HepG2 (cell line): Measurements from ENCODE around the gene USP15. TPM values are rescaled to one million over a fixed set of nuclear protein-coding genes. Genes with fewer than 3 reads are reported as not detected.

Source experiments
- ATAC-seq: fragments of 200-7000 bp; cut with Tn5 transposase; 3 replicates; pipeline ENCODE4 v1.9.1; 2020; ENCODE audit warnings: mild to moderate bottlenecking, moderate library complexity
- BruUV-seq: library from RNA; stranded (reverse); fragments of 400-500 nt; replicated peaks from 2 replicates; lab custom pipeline; 2021; lab: Mats Ljungman, UMichigan
- CTCF ChIA-PET: fragments of 300-600 bp; formaldehyde crosslinking; extraction: SDS; loops from one replicate; lab custom pipeline; 2021; ENCODE audit warnings: low total read pairs, inconsistent platforms, low intra/inter-chr PET ratio; lab: Yijun Ruan, JAX
- POLR2A ChIA-PET: fragments of 350-600 bp; sonication (Branson Sonifier 250); formaldehyde crosslinking; loops from one replicate; lab custom pipeline; 2020; ENCODE audit warnings: antibody characterized with exemption, inconsistent platforms; lab: Yijun Ruan, JAX
- DNase-seq: peaks from one replicate; pipeline ENCODE4 v3.0.0-alpha.2; 2015; ENCODE audit warnings: low spot score
- FAIRE-seq: peaks from 3 replicates; lab custom pipeline; 2011; peaks lifted over from hg19 to GRCh38; lab: Jason Lieb, UNC
- H2AFZ ChIP-seq: one replicate; pipeline ENCODE4 v1.6.1; 2011; ENCODE audit warnings: low read length, inconsistent platforms
- H3K27ac ChIP-seq: fragments of 300-600 bp; 3 replicates; pipeline ENCODE4 v1.8.0; 2011; ENCODE audit warnings: mixed run types, mild to moderate bottlenecking, mixed read lengths, low read length, inconsistent platforms; ENCODE audit not compliant: insufficient read depth; ENCODE audit errors: extremely low read length
- H3K27me3 ChIP-seq, 2 experiments: fragments of 200-600 bp in 1 of 2; 2 replicates in 1 of 2; 3 replicates in 1 of 2; pipeline versions ENCODE4 v1.6.0 to v1.8.0; 2011; ENCODE audit warnings: low read length in 2 of 2, mild to moderate bottlenecking in 2 of 2, moderate library complexity in 2 of 2, inconsistent platforms in 1 of 2; ENCODE audit not compliant: insufficient read depth in 2 of 2, control insufficient read depth in 1 of 2
- H3K36me3 ChIP-seq, 2 experiments: fragments of 200-600 bp in 1 of 2; replicated peaks in 1 of 2; 2 replicates in 1 of 2; 3 replicates in 1 of 2; pipeline versions ENCODE4 v1.5.1 to v1.8.0; 2011; ENCODE audit warnings: low read length in 2 of 2, inconsistent platforms in 1 of 2; ENCODE audit not compliant: insufficient read depth in 2 of 2, control insufficient read depth in 1 of 2
- H3K4me1 ChIP-seq: 2 replicates; pipeline ENCODE4 v1.5.1; 2012; ENCODE audit warnings: low read length, inconsistent platforms; ENCODE audit not compliant: insufficient read depth
- H3K4me2 ChIP-seq: 2 replicates; pipeline ENCODE4 v1.6.0; 2011; ENCODE audit warnings: low read depth, low read length, inconsistent platforms
- H3K4me3 ChIP-seq, 3 experiments: fragments of 200-600 bp in 1 of 3; sonication (generic), shearing (Covaris generic) in 1 of 3; replicated peaks in 1 of 3; 2 replicates each; pipeline ENCODE4 v1.5.1; 2011 to 2016; ENCODE audit warnings: low read length in 3 of 3, inconsistent platforms in 2 of 3, low read depth in 2 of 3, mild to moderate bottlenecking in 2 of 3, control low read depth in 1 of 3, mixed read lengths in 1 of 3; ENCODE audit not compliant: insufficient read depth in 1 of 3
- H3K79me2 ChIP-seq: one replicate; pipeline ENCODE4 v1.6.1; 2011; ENCODE audit warnings: low read length, inconsistent platforms; ENCODE audit not compliant: insufficient read depth
- H3K9ac ChIP-seq: 2 replicates; pipeline ENCODE4 v1.6.0; 2011; ENCODE audit warnings: mild to moderate bottlenecking, low read depth, low read length, inconsistent platforms; ENCODE audit not compliant: insufficient read depth
- H3K9me3 ChIP-seq: 2 replicates; pipeline ENCODE4 v1.5.1; 2012; ENCODE audit warnings: mild to moderate bottlenecking, low read length
- H4K20me1 ChIP-seq: 2 replicates; pipeline ENCODE4 v1.6.0; 2011; ENCODE audit warnings: inconsistent platforms, mild to moderate bottlenecking, low read length, moderate library complexity; ENCODE audit not compliant: insufficient read depth
- FOXO1 ChIP-seq: sonication (generic); formaldehyde crosslinking; IDR thresholded peaks from 2 replicates; pipeline ENCODE4 v1.4.0; 2020; ENCODE audit warnings: missing genetic modification reagents
- NPAS2 ChIP-seq: sonication (generic); formaldehyde crosslinking; IDR thresholded peaks from 2 replicates; pipeline ENCODE4 v1.8.0; 2022; ENCODE audit warnings: mild to moderate bottlenecking, missing genetic modification reagents, borderline replicate concordance
- PAWR ChIP-seq: sonication (generic); formaldehyde crosslinking; IDR thresholded peaks from 2 replicates; pipeline ENCODE4 v1.4.0; 2020; ENCODE audit warnings: missing genetic modification reagents, mild to moderate bottlenecking, borderline replicate concordance
- POLR2G ChIP-seq: fragments of 200-400 bp; formaldehyde crosslinking; IDR thresholded peaks from 2 replicates; pipeline ENCODE4 v1.6.1; 2018; ENCODE audit warnings: mild to moderate bottlenecking, low read depth, low read length, moderate library complexity
- PPARG ChIP-seq: conservative IDR thresholded peaks from 2 replicates; pipeline ENCODE4 v1.6.1; 2016; ENCODE audit warnings: missing biosample characterization, missing genetic modification reagents
- SYNCRIP ChIP-seq: fragments of 200-400 bp; formaldehyde crosslinking; IDR thresholded peaks from 2 replicates; pipeline ENCODE4 v1.6.1; 2018; ENCODE audit warnings: mild to moderate bottlenecking, low read depth, low read length; ENCODE audit not compliant: insufficient read depth
- ZBTB21 ChIP-seq: sonication (generic); formaldehyde crosslinking; IDR thresholded peaks from 2 replicates; pipeline ENCODE4 v1.4.0; 2020; ENCODE audit warnings: missing genetic modification reagents
- ZFP90 ChIP-seq: sonication (generic); formaldehyde crosslinking; IDR thresholded peaks from 2 replicates; pipeline ENCODE4 v1.8.0; 2022; ENCODE audit warnings: missing genetic modification reagents, mild to moderate bottlenecking, inconsistent platforms, borderline replicate concordance
- ZNF646 ChIP-seq: sonication (generic); formaldehyde crosslinking; IDR thresholded peaks from 2 replicates; pipeline ENCODE4 v1.9.0; 2021; ENCODE audit warnings: mild to moderate bottlenecking, missing genetic modification reagents
- WGBS: methylation state at CpG from one replicate; pipeline ENCODE4 v1.1.6; 2017; ENCODE audit warnings: low lambda C conversion rate; 5-methylcytosine and 5-hydroxymethylcytosine counted together
- in situ Hi-C: cut with HindIII; loops from 2 replicates; pipeline ENCODE4 v1.10.0; 2017; ENCODE audit warnings: low pct_unique_long_range_greater_than_20kb; ENCODE audit not compliant: extremely low pct_ligation_motif_present
- intact Hi-C: fragments of 100-400 bp; cut with micrococcal nuclease; formaldehyde crosslinking; loops from one replicate; pipeline ENCODE4 v1.10.0; 2022; ENCODE audit not compliant: unreplicated experiment
- polyA plus RNA-seq, 8 experiments: library from polyadenylated mRNA; depleted of rRNA in 3 of 8; stranded (reverse) in 7 of 8; unstranded in 1 of 8; fragments of >200 nt; fragmentation: Illumina TruSeq in 4 of 8; extraction: Trizol in 4 of 8; gene quantifications; 2 replicates each; pipeline versions ENCODE4 v1.2.1 to v1.2.3, GENCODE V29; 2011 to 2016; ENCODE audit warnings: low read depth in 4 of 8, missing spikeins in 1 of 8, mixed read lengths in 1 of 8; ENCODE audit not compliant: insufficient read depth in 1 of 8
- total RNA-seq, 5 experiments: library from RNA; depleted of rRNA; stranded (reverse); fragments of >200 nt; fragmentation: Illumina TruSeq; extraction: Trizol; gene quantifications; 2 replicates each; pipeline ENCODE4 v1.2.3, GENCODE V29; 2016; ENCODE audit warnings: low read depth in 1 of 5

Gene USP15
- total and polyA plus RNA-seq, 2 of the 13 experiments (the other 11 are each of a cell fraction or from before 2014, with no cell fraction given) = 17.3 to 51.7 TPM

GRCh38 chr12:62361048-62361447, 100.8 kb downstream of the USP15 start:
- no peaks in the 10 kb centered on the region for H3K9me3 ChIP-seq
- FAIRE-seq (no peak), DNase-seq (no peak), ATAC-seq (no peak)
- in situ Hi-C loops = no loop called here
- H3K27ac ChIP-seq = no peak overlapping the region
- WGBS = over 99% methylated on average over 2 of the region's 2 CpGs
- no peaks in the 10 kb centered on the region for H3K27me3 ChIP-seq
- no TSS peak for BruUV-seq
- ChIA-PET POLR2A (no interaction called here), CTCF (no interaction called here)
- H3K4me2 ChIP-seq = no peak overlapping the region
- H3K9ac ChIP-seq = no peak overlapping the region
- intact Hi-C loops = no loop called here
- no peak overlapping the region for H2AFZ ChIP-seq
- H3K79me2 ChIP-seq = no peaks in the 10 kb centered on the region
- no peak for TF ChIP-seq ZFP90 (CRISPR knock-in tag)
- TF ChIP-seq NPAS2 (CRISPR knock-in tag) = no peak
- no peak for TF ChIP-seq ZNF646 (CRISPR knock-in tag)
- no peak for TF ChIP-seq PPARG (CRISPR knock-in tag)
- TF ChIP-seq PAWR (CRISPR knock-in tag) = no peak
- no peak for TF ChIP-seq POLR2G
- TF ChIP-seq SYNCRIP = no peak
- TF ChIP-seq ZBTB21 = no peak
- TF ChIP-seq FOXO1 (CRISPR knock-in tag) = no peak
- H4K20me1 ChIP-seq = no peaks in the 10 kb centered on the region
- no peaks in the 10 kb centered on the region for H3K4me1 ChIP-seq
- peaks cover 1 to 9% of the 10 kb centered on the region in 2 experiments; a peak in 3 of 5 replicates for H3K36me3 ChIP-seq
- no peak overlapping the region for H3K4me3 ChIP-seq
